Activated CD8-positive, alpha-beta T cell treated with anti-CD3 and anti-CD28 coated beads for 36 hours (primary cell): Measurements from ENCODE around the gene CTCFL. TPM values are rescaled to one million over a fixed set of nuclear protein-coding genes. Genes with fewer than 3 reads are reported as not detected.

ENCODE experiments used
- ATAC-seq: fragments of 200-7000 bp; cut with Tn5 transposase; one replicate; pipeline ENCODE4 v1.10.0; 2021; ENCODE audit warnings: mild to moderate bottlenecking, moderate library complexity
- CTCF ChIA-PET: fragments of 350-600 bp; sonication (Branson Sonifier 250); formaldehyde crosslinking; loops from one replicate; lab custom pipeline; 2021; ENCODE audit warnings: antibody characterized with exemption; lab: Charles Lee
- POLR2A ChIA-PET: fragments of 350-600 bp; sonication (Branson Sonifier 250); formaldehyde crosslinking; loops from one replicate; lab custom pipeline; 2021; ENCODE audit warnings: antibody characterized with exemption; lab: Charles Lee
- DNase-seq: peaks from one replicate; pipeline ENCODE4 v3.0.0-alpha.2; 2020
- H3K27ac Mint-ChIP-seq: one replicate; pipeline ENCODE4 v1.8.0; 2021; ENCODE audit warnings: mild to moderate bottlenecking, mixed read lengths
- H3K27me3 Mint-ChIP-seq: one replicate; pipeline ENCODE4 v1.8.0; 2021; ENCODE audit warnings: mixed read lengths
- H3K36me3 Mint-ChIP-seq: one replicate; pipeline ENCODE4 v1.8.0; 2021; ENCODE audit warnings: low read depth, mixed read lengths
- H3K4me1 Mint-ChIP-seq: one replicate; pipeline ENCODE4 v1.8.0; 2021; ENCODE audit warnings: low read depth, mixed read lengths
- H3K4me3 Mint-ChIP-seq: one replicate; pipeline ENCODE4 v1.8.0; 2021; ENCODE audit warnings: mild to moderate bottlenecking, moderate library complexity, mixed read lengths
- H3K9me3 Mint-ChIP-seq: one replicate; pipeline ENCODE4 v1.8.0; 2021; ENCODE audit warnings: mixed read lengths
- CTCF ChIP-seq: fragments of 200-600 bp; IDR thresholded peaks from one replicate; pipeline ENCODE4 v1.8.0; 2022; ENCODE audit warnings: antibody characterized with exemption, mild to moderate bottlenecking
- intact Hi-C: fragments of 100-400 bp; cut with micrococcal nuclease; formaldehyde crosslinking; loops from one replicate; pipeline ENCODE4 v1.10.0; 2022
- total RNA-seq, 2 experiments: library from RNA; stranded (reverse); gene quantifications; one replicate each; pipeline ENCODE4 v1.2.3, GENCODE V29; 2021

CTCFL gene
- total RNA-seq, 2 experiments from 2014 or later, result not detected

- ATAC-seq, result no peak
- Mint-ChIP-seq H3K27me3 (no peaks in the 10 kb centered on the region), H3K4me3 (no peak overlapping the region), H3K27ac (no peak overlapping the region), H3K36me3 (no peaks in the 10 kb centered on the region), H3K9me3 (no peaks in the 10 kb centered on the region), H3K4me1 (peaks cover 26% of the 10 kb centered on the region)
- DNase-seq, result no peak
- ChIA-PET CTCF (interaction anchor here (1.2 to 1.7 kb wide), 2 partner anchors 10 to 97 kb away, joined by 3 to 6 read pairs; no protein-coding TSS in a partner anchor), POLR2A (interaction anchor here (1.0 kb wide), 1 partner anchor 67 kb away, joined by 4 read pairs; no protein-coding TSS in a partner anchor)
- no peak for TF ChIP-seq CTCF
- intact Hi-C loops, result no loop called here
Observed at GRCh38 chr20:57479196-57479595, 45.7 kb downstream of the CTCFL start.

GRCh38 chr20:57478176-57478575 is 46.8 kb downstream of the CTCFL start:
- H3K4me1 Mint-ChIP-seq, result peaks cover 36% of the 10 kb centered on the region
- no peak for TF ChIP-seq CTCF
- no peaks in the 10 kb centered on the region for H3K27me3 Mint-ChIP-seq
- CTCF ChIA-PET, result interaction anchor here (0.7 to 1.7 kb wide), 4 partner anchors 8 to 129 kb away, joined by 3 to 6 read pairs (median 3); no protein-coding TSS in a partner anchor
- no peak for ATAC-seq
- POLR2A ChIA-PET, result interaction anchor here (0.7 to 1.4 kb wide), 4 partner anchors 66 to 126 kb away, joined by 3 to 4 read pairs (median 4); no protein-coding TSS in a partner anchor
- no peak overlapping the region for H3K27ac Mint-ChIP-seq
- no peak for DNase-seq
- H3K9me3 Mint-ChIP-seq, result no peaks in the 10 kb centered on the region
- H3K4me3 Mint-ChIP-seq, result no peak overlapping the region
- intact Hi-C loops, result no loop called here
- no peaks in the 10 kb centered on the region for H3K36me3 Mint-ChIP-seq

GRCh38 chr20:57476641-57477461 is 48.1 kb downstream of the CTCFL start:
- no peaks in the 10 kb centered on the region for H3K36me3 Mint-ChIP-seq
- TF ChIP-seq CTCF, result no peak
- H3K9me3 Mint-ChIP-seq, result no peaks in the 10 kb centered on the region
- no peak for DNase-seq
- ChIA-PET POLR2A (interaction anchor here (0.6 to 1.4 kb wide), 4 partner anchors 25 to 152 kb away, joined by 3 to 4 read pairs (median 3); no protein-coding TSS in a partner anchor), CTCF (interaction anchor here (1.5 to 1.8 kb wide), 2 partner anchors 12 to 19 kb away, joined by 3 to 4 read pairs; no protein-coding TSS in a partner anchor)
- intact Hi-C loops, result no loop called here
- ATAC-seq, result no peak
- no peak overlapping the region for H3K27ac Mint-ChIP-seq
- H3K27me3 Mint-ChIP-seq, result no peaks in the 10 kb centered on the region
- H3K4me1 Mint-ChIP-seq, result peaks cover 38% of the 10 kb centered on the region
- no peak overlapping the region for H3K4me3 Mint-ChIP-seq

- TF ChIP-seq CTCF, result no peak
- Mint-ChIP-seq H3K36me3 (no peaks in the 10 kb centered on the region), H3K27me3 (no peaks in the 10 kb centered on the region), H3K4me3 (no peak overlapping the region), H3K9me3 (no peaks in the 10 kb centered on the region), H3K27ac (no peak overlapping the region), H3K4me1 (peaks cover 31% of the 10 kb centered on the region)
- POLR2A ChIA-PET, result no interaction called here
- no peak for DNase-seq
- ATAC-seq, result no peak
- intact Hi-C loops, result no loop called here
- CTCF ChIA-PET, result interaction anchor here (1.8 to 4.1 kb wide), 2 partner anchors 20 to 94 kb away, joined by 4 to 26 read pairs; no protein-coding TSS in a partner anchor
Observed at GRCh38 chr20:57476084-57476526, 48.8 kb downstream of the CTCFL start.
